ENCODE results near the gene MRPS17.

DNA sequence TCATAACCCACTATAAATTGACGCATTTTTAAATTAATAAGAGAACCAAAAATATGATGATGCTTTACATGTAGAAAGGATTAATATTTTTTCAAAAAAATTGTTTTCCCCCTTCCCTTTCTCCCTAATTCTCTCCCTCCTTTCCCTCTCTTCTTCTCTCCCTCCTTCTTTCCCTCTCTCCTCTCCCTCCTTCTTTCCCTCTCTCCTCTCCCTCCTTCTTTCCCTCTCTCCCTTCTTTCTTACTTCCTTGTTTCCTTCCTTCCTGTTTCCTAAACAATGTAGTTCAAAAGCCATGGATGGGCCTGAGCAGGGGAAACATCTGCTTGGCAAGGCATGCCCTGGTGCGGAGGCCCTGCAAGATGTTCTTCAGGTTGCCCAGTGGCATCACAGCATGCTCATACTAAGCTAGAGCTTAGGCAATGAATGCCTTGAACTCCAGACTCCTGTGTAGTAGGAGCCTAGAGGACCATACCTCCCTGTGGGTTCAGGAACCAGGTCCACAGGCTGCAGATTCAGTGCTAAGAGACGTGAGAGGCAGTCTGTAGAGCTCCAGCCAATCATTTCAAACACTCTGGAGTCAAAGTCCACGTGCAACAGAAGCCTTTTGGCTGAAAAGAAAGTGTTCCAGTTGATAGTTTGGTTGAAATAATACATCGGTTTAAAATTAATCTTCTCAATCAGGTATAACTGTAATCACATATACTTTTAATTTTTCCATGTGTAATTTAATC lies 20.1 kb upstream of the MRPS17 start:
- no peak for TF ChIP-seq BHLHE40 (IDR thresholded peaks at IDR 0.05; ENCODE audit: borderline replicate concordance)
- TF ChIP-seq NFRKB (IDR thresholded peaks at IDR 0.05): no peak
- no peak for TF ChIP-seq L3MBTL2 (conservative IDR thresholded peaks at IDR 0.05)
- no peak for TF ChIP-seq ELF4 (IDR thresholded peaks at IDR 0.05)
- TF ChIP-seq TARDBP (IDR thresholded peaks at IDR 0.05): no peak
- TF ChIP-seq FOXA1 (IDR thresholded peaks at IDR 0.05): no peak

All from HEK293T (cell line).